Hepatocyte (in vitro differentiated cells): Measurements from ENCODE around the gene HTRA1. TPM values are rescaled to one million over a fixed set of nuclear protein-coding genes. Genes with fewer than 3 reads are reported as not detected.
A peak's percentile ranks its signal among the peaks of the same experiment; 100 is the strongest.

ENCODE experiments used
- DNase-seq: peaks from one replicate; pipeline ENCODE4 v3.0.0-alpha.2; 2016; ENCODE audit warnings: low spot score
- H2AFZ ChIP-seq: fragments of 200-600 bp; sonication (generic); 2 replicates; pipeline ENCODE4 v1.6.0; 2016; ENCODE audit warnings: antibody characterized with exemption, mild to moderate bottlenecking
- H3K27ac ChIP-seq: fragments of 200-600 bp; sonication (generic); 2 replicates; pipeline ENCODE4 v1.5.1; 2016; ENCODE audit warnings: mild to moderate bottlenecking
- H3K27me3 ChIP-seq: fragments of 200-600 bp; sonication (generic); 2 replicates; pipeline ENCODE4 v1.6.1; 2016
- H3K36me3 ChIP-seq: fragments of 200-600 bp; sonication (generic); replicated peaks from 2 replicates; pipeline ENCODE4 v1.5.1; 2016; ENCODE audit warnings: low read depth; ENCODE audit not compliant: insufficient read depth
- H3K4me1 ChIP-seq: fragments of 200-600 bp; sonication (generic); 2 replicates; pipeline ENCODE4 v1.5.1; 2016; ENCODE audit warnings: mild to moderate bottlenecking, moderate library complexity; ENCODE audit not compliant: insufficient read depth
- H3K4me2 ChIP-seq: fragments of 200-600 bp; sonication (generic); 2 replicates; pipeline ENCODE4 v1.6.0; 2016
- H3K4me3 ChIP-seq: fragments of 200-600 bp; sonication (generic); 2 replicates; pipeline ENCODE4 v1.5.1; 2016; ENCODE audit warnings: mild to moderate bottlenecking
- H3K79me2 ChIP-seq: fragments of 200-600 bp; sonication (generic); 2 replicates; pipeline ENCODE4 v1.6.0; 2017; ENCODE audit warnings: mild to moderate bottlenecking
- H3K9me2 ChIP-seq: fragments of 200-600 bp; sonication (generic); replicated peaks from 2 replicates; pipeline ENCODE4 v1.6.0; 2017; ENCODE audit warnings: mild to moderate bottlenecking; ENCODE audit not compliant: insufficient read depth
- H3K9me3 ChIP-seq: fragments of 200-600 bp; sonication (generic); 2 replicates; pipeline ENCODE4 v1.5.1; 2016; ENCODE audit warnings: low read depth, mild to moderate bottlenecking
- H4K20me1 ChIP-seq: fragments of 200-600 bp; sonication (generic); 2 replicates; pipeline ENCODE4 v1.6.0; 2016; ENCODE audit warnings: mild to moderate bottlenecking; ENCODE audit not compliant: insufficient read depth, poor library complexity, severe bottlenecking
- CTCF ChIP-seq: fragments of 200-600 bp; sonication (generic); IDR thresholded peaks from 2 replicates; pipeline ENCODE4 v1.5.1; 2016; ENCODE audit warnings: antibody characterized with exemption, mild to moderate bottlenecking; ENCODE audit not compliant: poor library complexity
- EZH2 ChIP-seq: fragments of 200-600 bp; sonication (generic); IDR thresholded peaks from 2 replicates; pipeline ENCODE4 v1.6.1; 2016; ENCODE audit warnings: antibody characterized with exemption, mild to moderate bottlenecking, borderline replicate concordance
- EZH2phosphoT487 ChIP-seq: fragments of 200-600 bp; sonication (generic); IDR thresholded peaks from one replicate; pipeline ENCODE4 v1.6.1; 2018; ENCODE audit warnings: antibody characterized with exemption, mild to moderate bottlenecking, low read depth, moderate library complexity; ENCODE audit not compliant: unreplicated experiment, severe bottlenecking
- WGBS: methylation state at CpG from one replicate; pipeline ENCODE4 v1.1.6; 2016; ENCODE audit warnings: low lambda C conversion rate; ENCODE audit errors: missing lambda C conversion rate; 5-methylcytosine and 5-hydroxymethylcytosine counted together
- polyA plus RNA-seq: library from polyadenylated mRNA; unstranded; fragments of >200 nt; fragmentation: Nextera tagmentation; extraction: Ambion mirVana; gene quantifications from 2 replicates; pipeline ENCODE4 v1.2.1, GENCODE V29; 2016
- total RNA-seq: library from RNA; depleted of rRNA; stranded (reverse); fragments of >200 nt; gene quantifications from 2 replicates; pipeline ENCODE4 v1.2.3, GENCODE V29; 2014

Gene HTRA1
- total and polyA plus RNA-seq, 2 experiments from 2014 or later, result 91.9 to 160 TPM

- Histone ChIP-seq H3K27me3 (no peaks in the 10 kb centered on the region), H3K79me2 (no peaks in the 10 kb centered on the region), H3K27ac (peak overlapping the region; percentile 31), H3K4me2 (peak overlapping the region; percentile 23), H3K4me1 (peaks cover 25% of the 10 kb centered on the region), H4K20me1 (no peaks in the 10 kb centered on the region), H3K4me3 (no peak overlapping the region), H3K36me3 (no peaks in the 10 kb centered on the region), H2AFZ (no peak overlapping the region), H3K9me3 (no peaks in the 10 kb centered on the region), H3K9me2 (no peaks in the 10 kb centered on the region)
- TF ChIP-seq EZH2phosphoT487 (no peak), EZH2 (no peak), CTCF (no peak)
- 62% methylated on average over 12 of the region's 12 CpGs for WGBS
- DNase-seq, result no peak
Observed at GRCh38 chr10:122475100-122475499, 13.7 kb downstream of the HTRA1 start.

- no peak for TF ChIP-seq CTCF
- TF ChIP-seq EZH2, result no peak
- no peak for TF ChIP-seq EZH2phosphoT487
- Histone ChIP-seq H3K4me2 (no peak overlapping the region), H4K20me1 (no peaks in the 10 kb centered on the region), H3K36me3 (no peaks in the 10 kb centered on the region), H3K9me2 (no peaks in the 10 kb centered on the region), H3K4me3 (no peak overlapping the region), H3K4me1 (peaks cover 25% of the 10 kb centered on the region), H3K9me3 (no peaks in the 10 kb centered on the region), H3K27me3 (no peaks in the 10 kb centered on the region), H3K27ac (peak overlapping the region; percentile 31), H3K79me2 (no peaks in the 10 kb centered on the region), H2AFZ (no peak overlapping the region)
- DNase-seq, result no peak
- 46% methylated on average over 16 of the region's 16 CpGs for WGBS
Observed at GRCh38 chr10:122475591-122476332, 14.4 kb downstream of the HTRA1 start.

- Histone ChIP-seq H3K27me3 (no peaks in the 10 kb centered on the region), H3K4me2 (no peak overlapping the region), H4K20me1 (no peaks in the 10 kb centered on the region), H3K4me3 (no peak overlapping the region), H3K36me3 (no peaks in the 10 kb centered on the region), H3K4me1 (peaks cover 25% of the 10 kb centered on the region), H3K27ac (peak overlapping the region; percentile 31), H3K79me2 (no peaks in the 10 kb centered on the region), H2AFZ (no peak overlapping the region), H3K9me2 (no peaks in the 10 kb centered on the region), H3K9me3 (no peaks in the 10 kb centered on the region)
- WGBS, result 57% methylated on average over 6 of the region's 6 CpGs
- no peak for DNase-seq
- TF ChIP-seq EZH2, result no peak
Observed at GRCh38 chr10:122476333-122476695, 15.0 kb downstream of the HTRA1 start.

- no peaks in the 10 kb centered on the region for H3K9me2 ChIP-seq
- 70% methylated on average over 5 of the region's 5 CpGs for WGBS
- no peak for DNase-seq
- no peaks in the 10 kb centered on the region for H3K79me2 ChIP-seq
- peaks cover 25% of the 10 kb centered on the region for H3K4me1 ChIP-seq
- H3K36me3 ChIP-seq, result no peaks in the 10 kb centered on the region
- TF ChIP-seq CTCF (no peak), EZH2 (no peak), EZH2phosphoT487 (no peak)
- H4K20me1 ChIP-seq, result no peaks in the 10 kb centered on the region
- H3K4me2 ChIP-seq, result no peak overlapping the region
- no peaks in the 10 kb centered on the region for H3K9me3 ChIP-seq
- H3K4me3 ChIP-seq, result no peak overlapping the region
- no peak overlapping the region for H3K27ac ChIP-seq
- no peaks in the 10 kb centered on the region for H3K27me3 ChIP-seq
- no peak overlapping the region for H2AFZ ChIP-seq
Observed at GRCh38 chr10:122477436-122477835, 16.1 kb downstream of the HTRA1 start.
